ENCODE results near the gene NPW. TPM values are rescaled to one million over a fixed set of nuclear protein-coding genes. Genes with fewer than 3 reads are reported as not detected.
"Not testable (repeated sequence)": the region's sequence is repeated elsewhere in the genome, so short reads cannot be mapped to it uniquely, and the experiment has no call there.

The NPW gene
- total and polyA plus RNA-seq, 2 experiments from 2014 or later: 3.0 TPM; not detected in 1

- Histone ChIP-seq H2AFZ (no peak overlapping the region), H3K4me2 (ENCODE audit: unreplicated experiment) (no peak overlapping the region), H4K20me1 (ENCODE audit: insufficient read depth) (no peaks in the 10 kb centered on the region), H3K27me3 (replicated peaks; ENCODE audit: insufficient read depth) (no peaks in the 10 kb centered on the region), H3K9me3 (ENCODE audit: low read depth) (no peaks in the 10 kb centered on the region), H3F3A (ENCODE audit: insufficient read depth) (no peaks in the 10 kb centered on the region), H3K9ac (no peak overlapping the region), H3K27ac (no peak overlapping the region), H3K36me3 (ENCODE audit: low read depth) (no peaks in the 10 kb centered on the region), H3K9me2 (ENCODE audit: insufficient read depth) (no peaks in the 10 kb centered on the region), H3K4me1 (ENCODE audit: insufficient read depth) (peaks cover 24% of the 10 kb centered on the region), H3K4me3 (no peak overlapping the region), H3K79me2 (ENCODE audit: insufficient read depth) (peaks cover 7% of the 10 kb centered on the region; the same call in 1 of the 2 replicates)
- WGBS, 2 experiments (ENCODE audit: low coverage in 1 of 2, low lambda C conversion rate in 2 of 2, missing lambda C conversion rate in 2 of 2): 69 to 76% methylated on average over 10 of the region's 11 CpGs
- in situ Hi-C loops (cut with MboI): no loop called here
- TF ChIP-seq EZH2phosphoT487 (IDR thresholded peaks at IDR 0.05; ENCODE audit: insufficient read depth, low read depth): no peak
- TF ChIP-seq EZH2 (IDR thresholded peaks at IDR 0.05; ENCODE audit: insufficient read depth, poor library complexity, severe bottlenecking): no peak
- no peak for DNase-seq
Measured at GRCh38 chr16:2031081-2031577, 11.5 kb downstream of the NPW start.

DNA sequence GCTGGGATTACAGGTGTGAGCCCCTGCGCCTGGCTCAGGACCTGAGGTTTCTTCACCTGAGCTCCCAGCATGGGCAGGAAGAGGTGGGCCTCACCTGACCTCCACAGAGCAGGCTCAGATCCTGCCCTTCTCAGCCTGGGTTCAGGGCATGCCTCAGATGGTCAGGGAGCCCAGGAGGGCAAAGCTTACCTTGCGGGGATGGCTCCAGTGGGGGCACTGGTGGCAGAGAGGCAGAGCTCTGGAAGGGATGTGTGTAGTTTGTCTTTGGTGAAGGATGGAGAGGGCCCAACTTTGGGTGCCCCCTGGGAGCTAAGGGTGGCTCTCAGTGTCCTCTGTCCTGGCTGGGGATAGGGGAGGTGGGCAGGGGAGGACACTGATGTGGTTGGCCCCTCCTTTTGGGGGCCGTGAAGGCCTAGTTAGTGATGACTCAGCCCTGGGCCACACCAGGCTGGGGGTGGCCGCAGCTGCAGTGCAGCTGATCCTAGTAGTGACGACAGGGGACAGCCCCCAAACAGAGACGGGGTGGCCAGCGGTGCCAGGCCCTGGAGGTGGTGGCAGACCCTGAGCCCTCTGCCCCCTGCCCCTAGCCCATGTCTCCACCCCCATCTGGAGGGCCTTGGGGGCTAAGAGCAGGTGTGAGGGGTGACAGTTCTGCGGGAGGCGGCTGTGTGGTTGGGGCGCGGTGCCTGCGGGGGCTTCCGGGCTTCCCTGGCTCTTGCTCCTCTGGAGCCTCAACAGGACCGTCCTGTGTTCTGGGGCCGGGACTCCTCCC is 12.9 kb downstream of the NPW start:
- Histone ChIP-seq H3K36me3 (ENCODE audit: low read depth) (no peaks in the 10 kb centered on the region), H3K9me2 (ENCODE audit: insufficient read depth) (no peaks in the 10 kb centered on the region), H3K4me1 (ENCODE audit: insufficient read depth) (peaks cover 26% of the 10 kb centered on the region), H4K20me1 (ENCODE audit: insufficient read depth) (no peaks in the 10 kb centered on the region), H3K9me3 (ENCODE audit: low read depth) (no peaks in the 10 kb centered on the region), H3K9ac (peak overlapping the region; percentile 76), H2AFZ (peak overlapping the region; percentile 73; the same call in 1 of the 2 replicates), H3K79me2 (ENCODE audit: insufficient read depth) (peaks cover 12% of the 10 kb centered on the region; the same call in 1 of the 2 replicates), H3K27ac (peak overlapping the region; percentile 81), H3F3A (ENCODE audit: insufficient read depth) (no peaks in the 10 kb centered on the region), H3K27me3 (replicated peaks; ENCODE audit: insufficient read depth) (no peaks in the 10 kb centered on the region), H3K4me2 (ENCODE audit: unreplicated experiment) (peak overlapping the region; percentile 55), H3K4me3 (no peak overlapping the region)
- peak; percentile 44 for DNase-seq
- in situ Hi-C loops (cut with MboI): no loop called here
- TF ChIP-seq EZH2phosphoT487 (IDR thresholded peaks at IDR 0.05; ENCODE audit: insufficient read depth, low read depth) (no peak), EZH2 (IDR thresholded peaks at IDR 0.05; ENCODE audit: insufficient read depth, poor library complexity, severe bottlenecking) (no peak)
- WGBS, 2 experiments (ENCODE audit: low coverage in 1 of 2, low lambda C conversion rate in 2 of 2, missing lambda C conversion rate in 2 of 2): 47 to 70% methylated on average over 9 to 10 of the region's 15 CpGs

GRCh38 chr16:2033057-2033908 is 13.7 kb downstream of the NPW start:
- Histone ChIP-seq H3K4me3 (peak overlapping the region; percentile 42), H3K27ac (peak overlapping the region; percentile 81), H3K27me3 (replicated peaks; ENCODE audit: insufficient read depth) (no peaks in the 10 kb centered on the region), H3K9me2 (ENCODE audit: insufficient read depth) (no peaks in the 10 kb centered on the region), H3K9me3 (ENCODE audit: low read depth) (no peaks in the 10 kb centered on the region), H3K4me2 (ENCODE audit: unreplicated experiment) (peak overlapping the region; percentile 55), H3K36me3 (ENCODE audit: low read depth) (no peaks in the 10 kb centered on the region), H2AFZ (peak overlapping the region; percentile 73), H3K79me2 (ENCODE audit: insufficient read depth) (peaks cover 12% of the 10 kb centered on the region; the same call in 1 of the 2 replicates), H3K9ac (peak overlapping the region; percentile 76), H3F3A (ENCODE audit: insufficient read depth) (no peaks in the 10 kb centered on the region), H4K20me1 (ENCODE audit: insufficient read depth) (no peaks in the 10 kb centered on the region), H3K4me1 (ENCODE audit: insufficient read depth) (peaks cover 26% of the 10 kb centered on the region)
- 20 to 22% methylated on average over 23 to 32 of the region's 37 CpGs for whole genome bisulfite sequencing, 2 experiments (ENCODE audit: low coverage in 1 of 2, low lambda C conversion rate in 2 of 2, missing lambda C conversion rate in 2 of 2)
- in situ Hi-C loops (cut with MboI): no loop called here
- DNase-seq: peak; percentile 83
- no peak for TF ChIP-seq EZH2phosphoT487 (IDR thresholded peaks at IDR 0.05; ENCODE audit: insufficient read depth, low read depth)

GRCh38 chr16:2033909-2034695 is 14.5 kb downstream of the NPW start:
- in situ Hi-C loops (cut with MboI); H3K9me2 ChIP-seq (ENCODE audit: insufficient read depth); H3K27me3 ChIP-seq (replicated peaks; ENCODE audit: insufficient read depth); H3K9me3 ChIP-seq (ENCODE audit: low read depth); H4K20me1 ChIP-seq (ENCODE audit: insufficient read depth); H3F3A ChIP-seq (ENCODE audit: insufficient read depth); H3K36me3 ChIP-seq (ENCODE audit: low read depth): not testable (repeated sequence)
- Histone ChIP-seq H3K4me3 (peak overlapping the region; percentile 42), H3K79me2 (ENCODE audit: insufficient read depth) (peaks cover 12% of the 10 kb centered on the region; the same call in 1 of the 2 replicates), H2AFZ (peak overlapping the region; percentile 73), H3K27ac (peak overlapping the region; percentile 81), H3K4me1 (ENCODE audit: insufficient read depth) (peaks cover 26% of the 10 kb centered on the region), H3K9ac (peak overlapping the region; percentile 76), H3K4me2 (ENCODE audit: unreplicated experiment) (peak overlapping the region; percentile 55)
- DNase-seq: peak; percentile 23
- WGBS, 2 experiments (ENCODE audit: low coverage in 1 of 2, low lambda C conversion rate in 2 of 2, missing lambda C conversion rate in 2 of 2): 76 to 87% methylated on average over 12 to 17 of the region's 32 CpGs

Measured in GM23248 (cell line).